Measurements from ENCODE around the gene MDH2.

DNA sequence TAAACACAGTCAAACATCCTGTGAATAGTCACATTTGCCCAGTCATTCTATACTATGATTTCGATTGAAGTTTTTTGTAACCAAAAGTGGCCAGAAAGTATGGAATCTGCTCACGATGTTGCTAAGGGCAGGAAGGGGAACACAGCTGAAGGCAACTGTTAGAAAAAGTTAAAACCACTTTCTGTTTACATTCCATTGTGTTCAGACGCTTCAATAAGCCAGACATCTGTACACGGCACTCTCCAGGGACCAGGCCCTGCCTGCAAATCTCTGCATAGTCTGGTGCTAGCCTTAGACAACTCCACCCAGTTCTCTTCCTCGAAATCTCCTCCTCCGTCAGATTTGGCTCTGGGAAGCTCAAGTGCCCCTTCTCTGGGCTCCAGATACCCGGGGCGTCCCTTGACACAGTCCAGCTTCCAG lies 36.5 kb upstream of the MDH2 start:
- TF ChIP-seq, protein P1, sequence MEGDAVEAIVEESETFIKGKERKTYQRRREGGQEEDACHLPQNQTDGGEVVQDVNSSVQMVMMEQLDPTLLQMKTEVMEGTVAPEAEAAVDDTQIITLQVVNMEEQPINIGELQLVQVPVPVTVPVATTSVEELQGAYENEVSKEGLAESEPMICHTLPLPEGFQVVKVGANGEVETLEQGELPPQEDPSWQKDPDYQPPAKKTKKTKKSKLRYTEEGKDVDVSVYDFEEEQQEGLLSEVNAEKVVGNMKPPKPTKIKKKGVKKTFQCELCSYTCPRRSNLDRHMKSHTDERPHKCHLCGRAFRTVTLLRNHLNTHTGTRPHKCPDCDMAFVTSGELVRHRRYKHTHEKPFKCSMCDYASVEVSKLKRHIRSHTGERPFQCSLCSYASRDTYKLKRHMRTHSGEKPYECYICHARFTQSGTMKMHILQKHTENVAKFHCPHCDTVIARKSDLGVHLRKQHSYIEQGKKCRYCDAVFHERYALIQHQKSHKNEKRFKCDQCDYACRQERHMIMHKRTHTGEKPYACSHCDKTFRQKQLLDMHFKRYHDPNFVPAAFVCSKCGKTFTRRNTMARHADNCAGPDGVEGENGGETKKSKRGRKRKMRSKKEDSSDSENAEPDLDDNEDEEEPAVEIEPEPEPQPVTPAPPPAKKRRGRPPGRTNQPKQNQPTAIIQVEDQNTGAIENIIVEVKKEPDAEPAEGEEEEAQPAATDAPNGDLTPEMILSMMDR (IDR thresholded peaks at IDR 0.05): no peak
- TF ChIP-seq POLR2AphosphoS5 (IDR thresholded peaks at IDR 0.05) (peak in 1 of 3 donors; percentile 26), EP300 (IDR thresholded peaks at IDR 0.05) (no peak), POLR2A (IDR thresholded peaks at IDR 0.05) (no peak)

Measured in stomach (tissue), 4 donors.